Progenitor cell of endocrine pancreas (in vitro differentiated cells): ENCODE measurements around the gene TMED5. TPM values are rescaled to one million over a fixed set of nuclear protein-coding genes. Genes with fewer than 3 reads are reported as not detected.
A peak's percentile ranks its signal among the peaks of the same experiment; 100 is the strongest.
"Not testable (repeated sequence)": the region's sequence is repeated elsewhere in the genome, so short reads cannot be mapped to it uniquely, and the experiment has no call there.

ENCODE experiments used
- DNase-seq: peaks from one replicate; pipeline ENCODE4 v3.0.0; 2021; ENCODE audit warnings: low spot score; ENCODE audit not compliant: unreplicated experiment
- H3K27ac Mint-ChIP-seq: 2 replicates; pipeline ENCODE4 v1.8.0; 2021; ENCODE audit warnings: mild to moderate bottlenecking, moderate library complexity, mixed read lengths
- H3K27me3 Mint-ChIP-seq: 2 replicates; pipeline ENCODE4 v1.8.0; 2021; ENCODE audit warnings: mixed read lengths
- H3K36me3 Mint-ChIP-seq: 2 replicates; pipeline ENCODE4 v1.8.0; 2022; ENCODE audit warnings: mixed read lengths; ENCODE audit not compliant: insufficient read depth
- H3K4me1 Mint-ChIP-seq: 2 replicates; pipeline ENCODE4 v1.8.0; 2021; ENCODE audit warnings: low read depth, mixed read lengths
- H3K4me3 Mint-ChIP-seq: 2 replicates; pipeline ENCODE4 v1.8.0; 2021; ENCODE audit warnings: low read depth, mild to moderate bottlenecking, moderate library complexity, mixed read lengths
- H3K9me3 Mint-ChIP-seq: 2 replicates; pipeline ENCODE4 v1.8.0; 2021; ENCODE audit warnings: low read depth, mixed read lengths
- total RNA-seq: library from RNA; stranded (reverse); gene quantifications from 2 replicates; pipeline ENCODE4 v1.2.1, GENCODE V29; 2021
- TF ChIP-seq, protein P1 (sequence below): fragments of 200-600 bp; sonication (generic); IDR thresholded peaks from one replicate; pipeline ENCODE4 v1.5.0; 2021; ENCODE audit warnings: antibody characterized with exemption, mild to moderate bottlenecking; ENCODE audit not compliant: unreplicated experiment

TMED5 gene
- total RNA-seq, 1 donor from 2014 or later, result 35.4 TPM

DNA sequence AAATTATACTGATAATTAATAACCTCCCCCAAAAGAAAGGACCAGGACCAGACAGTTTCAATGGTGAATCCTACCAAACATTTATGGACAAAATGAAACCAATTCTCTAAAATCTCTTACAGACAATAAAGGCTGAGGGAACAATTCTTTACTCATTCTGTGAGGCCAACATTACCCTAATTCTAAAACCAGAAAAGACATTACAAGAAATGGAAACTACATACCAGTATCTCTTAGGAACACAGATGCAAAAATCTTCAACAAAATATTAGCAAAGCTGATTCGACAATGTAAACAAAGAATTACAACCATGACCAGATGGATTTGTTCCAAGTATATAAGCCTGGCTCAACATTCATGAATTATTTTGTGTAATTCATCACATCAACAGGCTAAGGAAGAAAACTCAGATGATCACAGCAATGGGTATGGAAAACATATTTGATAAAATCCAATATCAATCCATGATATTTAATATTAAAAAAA, 8.6 kb downstream of the TMED5 start:
- peaks cover 30% of the 10 kb centered on the region for H3K9me3 Mint-ChIP-seq
- TF ChIP-seq, protein P1, sequence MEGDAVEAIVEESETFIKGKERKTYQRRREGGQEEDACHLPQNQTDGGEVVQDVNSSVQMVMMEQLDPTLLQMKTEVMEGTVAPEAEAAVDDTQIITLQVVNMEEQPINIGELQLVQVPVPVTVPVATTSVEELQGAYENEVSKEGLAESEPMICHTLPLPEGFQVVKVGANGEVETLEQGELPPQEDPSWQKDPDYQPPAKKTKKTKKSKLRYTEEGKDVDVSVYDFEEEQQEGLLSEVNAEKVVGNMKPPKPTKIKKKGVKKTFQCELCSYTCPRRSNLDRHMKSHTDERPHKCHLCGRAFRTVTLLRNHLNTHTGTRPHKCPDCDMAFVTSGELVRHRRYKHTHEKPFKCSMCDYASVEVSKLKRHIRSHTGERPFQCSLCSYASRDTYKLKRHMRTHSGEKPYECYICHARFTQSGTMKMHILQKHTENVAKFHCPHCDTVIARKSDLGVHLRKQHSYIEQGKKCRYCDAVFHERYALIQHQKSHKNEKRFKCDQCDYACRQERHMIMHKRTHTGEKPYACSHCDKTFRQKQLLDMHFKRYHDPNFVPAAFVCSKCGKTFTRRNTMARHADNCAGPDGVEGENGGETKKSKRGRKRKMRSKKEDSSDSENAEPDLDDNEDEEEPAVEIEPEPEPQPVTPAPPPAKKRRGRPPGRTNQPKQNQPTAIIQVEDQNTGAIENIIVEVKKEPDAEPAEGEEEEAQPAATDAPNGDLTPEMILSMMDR, result no peak
- no peak for DNase-seq
- peaks cover 42% of the 10 kb centered on the region for H3K36me3 Mint-ChIP-seq
- no peak overlapping the region for H3K4me3 Mint-ChIP-seq
- no peaks in the 10 kb centered on the region for H3K27me3 Mint-ChIP-seq
- H3K27ac Mint-ChIP-seq, result no peak overlapping the region
- H3K4me1 Mint-ChIP-seq, result peaks cover 13% of the 10 kb centered on the region

DNA sequence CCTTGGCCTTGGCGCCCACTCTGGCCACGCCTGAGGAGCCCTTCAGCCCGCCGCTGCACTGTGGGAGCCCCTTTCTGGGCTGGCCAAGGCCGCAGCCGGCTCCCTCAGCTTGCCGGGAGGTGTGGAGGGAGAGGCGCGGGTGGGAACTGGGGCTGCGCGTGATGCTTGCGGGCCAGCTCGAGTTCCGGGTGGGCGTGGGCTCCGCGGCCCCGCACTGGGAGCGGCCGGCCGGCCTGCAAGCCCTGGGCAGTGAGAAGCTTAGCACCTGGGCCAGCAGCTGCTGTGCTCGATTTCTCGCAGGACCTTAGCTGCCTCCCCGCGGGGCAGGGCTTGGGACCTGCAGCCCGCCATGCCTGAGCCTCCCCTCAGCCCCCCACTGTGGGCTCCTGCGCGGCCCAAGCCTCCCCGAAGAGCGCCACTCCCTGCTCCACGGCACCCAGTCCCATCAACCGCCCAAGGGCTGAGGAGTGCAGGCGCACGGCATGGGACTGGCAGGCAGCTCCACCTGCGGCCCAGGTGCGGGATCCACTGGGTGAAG, 10.0 kb downstream of the TMED5 start:
- Mint-ChIP-seq H3K36me3 (peaks cover 49% of the 10 kb centered on the region), H3K4me1 (peaks cover 13% of the 10 kb centered on the region), H3K9me3 (peaks cover 37% of the 10 kb centered on the region)
- DNase-seq, H3K27ac Mint-ChIP-seq, H3K27me3 Mint-ChIP-seq, H3K4me3 Mint-ChIP-seq: not testable (repeated sequence)

DNA sequence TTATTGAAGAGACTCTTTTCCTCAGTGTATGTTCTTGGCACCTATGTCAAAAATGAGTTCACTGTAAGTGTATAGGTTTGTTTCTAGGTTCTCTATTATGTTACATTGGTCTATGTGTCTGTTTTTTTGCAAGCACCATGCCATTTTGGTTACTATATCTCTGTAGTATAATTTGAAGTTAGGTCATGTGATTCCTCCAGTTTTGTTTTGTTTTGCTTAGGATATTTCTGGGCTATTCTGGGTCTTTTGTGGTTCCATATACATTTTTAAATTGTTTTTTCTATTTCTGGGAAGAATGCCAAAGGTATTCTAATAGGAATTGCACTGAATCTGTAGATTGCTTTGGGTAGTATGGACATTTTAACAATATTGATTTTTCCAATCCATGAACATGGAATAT, 13.2 kb downstream of the TMED5 start:
- Mint-ChIP-seq H3K4me1 (peaks cover 9% of the 10 kb centered on the region), H3K36me3 (peaks cover 45% of the 10 kb centered on the region), H3K4me3 (no peak overlapping the region), H3K9me3 (peaks cover 31% of the 10 kb centered on the region), H3K27me3 (no peaks in the 10 kb centered on the region), H3K27ac (no peak overlapping the region)
- no peak for DNase-seq
- TF ChIP-seq, protein P1, result no peak

DNA sequence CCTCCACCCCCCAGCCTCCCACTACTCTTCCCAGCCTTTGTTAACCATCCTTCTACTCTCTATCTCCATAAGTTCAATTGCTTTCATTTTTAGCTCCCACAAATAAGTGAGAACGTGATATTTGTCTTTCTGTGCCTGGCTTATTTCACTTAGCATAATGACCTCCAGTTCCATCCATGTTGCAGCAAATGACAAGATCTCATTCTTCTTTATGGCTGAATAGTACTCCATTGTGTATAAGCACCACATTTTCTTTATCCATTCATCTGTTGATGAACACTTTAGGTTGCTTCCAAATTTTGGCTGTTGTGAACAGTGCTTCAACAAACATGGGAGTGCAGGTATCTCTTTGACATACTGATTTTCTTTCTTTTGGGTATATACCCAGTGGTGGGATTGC, 14.3 kb downstream of the TMED5 start:
- not testable (repeated sequence) for DNase-seq, H3K4me1 Mint-ChIP-seq, H3K4me3 Mint-ChIP-seq, H3K27ac Mint-ChIP-seq, H3K27me3 Mint-ChIP-seq
- H3K36me3 Mint-ChIP-seq, result peaks cover 36% of the 10 kb centered on the region
- H3K9me3 Mint-ChIP-seq, result peaks cover 26% of the 10 kb centered on the region

DNA sequence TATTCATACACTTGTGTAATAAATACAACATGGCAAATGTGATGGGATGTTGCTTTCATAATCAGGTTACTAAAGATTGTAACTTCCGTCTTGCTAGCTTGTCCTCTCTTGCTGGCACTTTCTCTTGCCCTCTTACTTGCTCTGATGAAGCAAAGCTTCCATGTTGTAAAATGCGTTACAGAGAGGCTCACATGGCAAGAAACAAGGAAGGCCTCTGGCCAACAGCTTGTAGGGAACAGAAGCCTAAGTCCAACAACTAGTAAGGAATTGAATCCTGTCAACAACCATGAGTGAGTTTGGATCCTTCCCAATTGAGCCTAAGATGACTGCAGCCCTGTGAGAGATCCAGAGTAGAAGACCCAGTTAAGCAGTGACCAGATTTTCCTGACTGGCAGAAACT, 15.4 kb downstream of the TMED5 start:
- DNase-seq, result no peak
- no peak overlapping the region for H3K27ac Mint-ChIP-seq

DNA sequence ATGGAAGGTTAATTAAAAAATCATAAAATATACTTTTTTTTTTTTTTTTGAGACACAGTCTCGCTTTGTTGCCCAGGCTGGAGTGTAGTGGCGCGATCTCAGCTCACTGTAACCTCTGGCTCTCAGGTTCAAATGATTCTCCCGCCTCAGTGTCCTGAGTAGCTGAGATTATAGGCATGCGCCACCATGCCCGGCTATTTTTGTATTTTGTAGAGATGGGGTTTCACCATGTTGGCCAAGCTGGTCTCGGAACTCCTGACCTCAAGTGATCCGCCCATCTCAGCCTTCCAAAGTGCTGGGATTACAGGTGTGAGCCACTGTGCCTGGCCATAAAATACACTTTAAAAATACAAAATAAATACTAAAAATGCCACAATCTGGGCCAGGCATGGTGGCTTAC, 16.9 kb downstream of the TMED5 start:
- H3K9me3 Mint-ChIP-seq, result peaks cover 19% of the 10 kb centered on the region
- not testable (repeated sequence) for H3K4me1 Mint-ChIP-seq, H3K4me3 Mint-ChIP-seq, DNase-seq, H3K27ac Mint-ChIP-seq, H3K27me3 Mint-ChIP-seq
- H3K36me3 Mint-ChIP-seq, result peaks cover 31% of the 10 kb centered on the region

More for the DNA sequence above, 15.4 kb downstream of the TMED5 start:
- Mint-ChIP-seq H3K27me3 (no peaks in the 10 kb centered on the region), H3K36me3 (peaks cover 34% of the 10 kb centered on the region), H3K4me3 (no peak overlapping the region), H3K9me3 (peaks cover 25% of the 10 kb centered on the region), H3K4me1 (peaks cover 9% of the 10 kb centered on the region)
- TF ChIP-seq, protein P1, result no peak

DNA sequence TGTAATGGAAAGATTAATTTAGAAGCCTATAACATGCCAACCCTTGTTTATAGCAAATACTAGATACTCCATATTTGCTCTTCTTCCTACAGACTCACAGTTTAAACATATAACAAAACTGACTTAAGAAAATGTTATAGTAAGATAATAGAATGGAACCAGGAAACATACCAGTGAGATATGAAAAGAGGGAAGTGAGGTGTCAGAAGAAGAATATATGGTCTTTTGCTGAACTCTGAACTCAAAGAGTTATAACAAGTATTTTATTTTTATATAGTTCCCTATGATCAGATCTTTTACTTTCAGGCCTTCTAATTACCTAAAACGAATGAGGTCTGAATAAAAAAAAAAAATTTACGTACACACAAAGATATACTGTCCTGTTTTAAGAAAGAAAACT, 20.9 kb downstream of the TMED5 start:
- TF ChIP-seq, protein P1, result no peak
- Mint-ChIP-seq H3K4me1 (no peaks in the 10 kb centered on the region), H3K9me3 (no peaks in the 10 kb centered on the region), H3K36me3 (peaks cover 12% of the 10 kb centered on the region), H3K4me3 (no peak overlapping the region), H3K27me3 (no peaks in the 10 kb centered on the region), H3K27ac (peak overlapping the region; percentile 21)
- DNase-seq, result no peak
